RWPE1 (cell line): ENCODE measurements around the gene WDR86.

Experiments
- CTCF ChIA-PET: fragments of 350-600 bp; sonication (Branson Sonifier 250); formaldehyde crosslinking; extraction: SDS; loops from one replicate; lab custom pipeline; 2021; lab: Yijun Ruan, JAX
- POLR2A ChIA-PET: fragments of 400-600 bp; formaldehyde crosslinking; extraction: SDS; loops from one replicate; lab custom pipeline; 2020; ENCODE audit warnings: antibody characterized with exemption; ENCODE audit not compliant: low non-redundant PET; lab: Yijun Ruan, JAX
- DNase-seq: peaks from one replicate; pipeline ENCODE4 v3.0.0; 2012; ENCODE audit warnings: low spot score
- H3K27ac ChIP-seq: fragments of 450-650 bp; 2 replicates; pipeline ENCODE4 v1.5.1; 2017
- CTCF ChIP-seq: fragments of 450-650 bp; conservative IDR thresholded peaks from 2 replicates; pipeline ENCODE4 v1.5.1; 2017; ENCODE audit warnings: low read depth, mild to moderate bottlenecking

The WDR86 gene

GRCh38 chr7:151340794-151341356 is 69.0 kb downstream of the WDR86 start:
- TF ChIP-seq CTCF, result no peak
- CTCF ChIA-PET, result no interaction called here
- H3K27ac ChIP-seq, result peak overlapping the region; percentile 74
- DNase-seq, result peak; percentile 4
- POLR2A ChIA-PET, result interaction anchor here (0.5 kb wide), 1 partner anchor 12 kb away, joined by 3 read pairs; no protein-coding TSS in a partner anchor

- TF ChIP-seq CTCF, result no peak
- DNase-seq, result no peak
- no peak overlapping the region for H3K27ac ChIP-seq
- POLR2A ChIA-PET, result no interaction called here
- CTCF ChIA-PET, result no interaction called here
Measured at GRCh38 chr7:151339651-151340382, 70.0 kb downstream of the WDR86 start.

- CTCF ChIA-PET, result no interaction called here
- no peak for TF ChIP-seq CTCF
Measured at GRCh38 chr7:151338809-151339208, 71.0 kb downstream of the WDR86 start.

GRCh38 chr7:151337346-151337745 is 72.5 kb downstream of the WDR86 start:
- H3K27ac ChIP-seq, result no peak overlapping the region
- DNase-seq, result no peak
- TF ChIP-seq CTCF, result no peak
- ChIA-PET POLR2A (no interaction called here), CTCF (no interaction called here)

More at GRCh38 chr7:151338809-151339208, 71.0 kb downstream of the WDR86 start:
- POLR2A ChIA-PET, result no interaction called here
- no peak for DNase-seq
- no peak overlapping the region for H3K27ac ChIP-seq

- TF ChIP-seq CTCF, result no peak
- no peak overlapping the region for H3K27ac ChIP-seq
- CTCF ChIA-PET, result no interaction called here
- POLR2A ChIA-PET, result no interaction called here
- DNase-seq, result no peak
Measured at GRCh38 chr7:151336027-151336708, 73.7 kb downstream of the WDR86 start.

GRCh38 chr7:151334628-151335027 is 75.2 kb downstream of the WDR86 start:
- H3K27ac ChIP-seq, result no peak overlapping the region
- DNase-seq, result no peak
- no peak for TF ChIP-seq CTCF
- ChIA-PET POLR2A (no interaction called here), CTCF (no interaction called here)
